PC-3 (cell line): ENCODE results near the gene MVB12B. TPM values are rescaled to one million over a fixed set of nuclear protein-coding genes. Genes with fewer than 3 reads are reported as not detected.

ENCODE experiments used
- ATAC-seq: fragments of 200-7000 bp; cut with Tn5 transposase; 2 replicates; pipeline ENCODE4 v1.9.1; 2020; ENCODE audit warnings: mild to moderate bottlenecking, moderate library complexity
- BruUV-seq: library from RNA; stranded (reverse); fragments of 400-500 nt; replicated peaks from 2 replicates; lab custom pipeline; 2021; lab: Mats Ljungman, UMichigan
- CTCF ChIA-PET: fragments of 300-600 bp; sonication (Branson Sonifier 250); formaldehyde crosslinking; loops from one replicate; lab custom pipeline; 2022; ENCODE audit warnings: antibody characterized with exemption; lab: Charles Lee
- POLR2A ChIA-PET: fragments of 300-600 bp; sonication (Branson Sonifier 250); formaldehyde crosslinking; loops from one replicate; lab custom pipeline; 2022; ENCODE audit warnings: antibody characterized with exemption; ENCODE audit not compliant: unreplicated experiment; lab: Charles Lee
- DNase-seq: peaks from one replicate; pipeline ENCODE4 v3.0.0-alpha.2; 2015
- H2AFZ ChIP-seq: fragments of 300-600 bp; sonication (generic); 2 replicates; pipeline ENCODE4 v1.6.0; 2016; ENCODE audit warnings: antibody characterized with exemption, low read length
- H3F3A ChIP-seq: fragments of 300-600 bp; sonication (generic); one replicate; pipeline ENCODE4 v1.6.0; 2017; ENCODE audit warnings: antibody characterized with exemption, low read length, control low read depth, mild to moderate bottlenecking; ENCODE audit not compliant: unreplicated experiment
- H3K27ac ChIP-seq: fragments of 300-600 bp; sonication (generic); 2 replicates; pipeline ENCODE4 v1.5.1; 2016; ENCODE audit warnings: mild to moderate bottlenecking, low read length
- H3K27me3 ChIP-seq: fragments of 300-600 bp; sonication (generic); 2 replicates; pipeline ENCODE4 v1.6.1; 2016; ENCODE audit warnings: low read length, mixed read lengths
- H3K36me3 ChIP-seq: fragments of 300-600 bp; sonication (generic); 2 replicates; pipeline ENCODE4 v1.6.1; 2016; ENCODE audit warnings: low read depth, mixed run types, low read length, mixed read lengths
- H3K4me1 ChIP-seq: fragments of 300-600 bp; sonication (generic); 2 replicates; pipeline ENCODE4 v1.5.1; 2016; ENCODE audit warnings: low read length; ENCODE audit not compliant: insufficient read depth
- H3K4me2 ChIP-seq: fragments of 300-600 bp; sonication (generic); 2 replicates; pipeline ENCODE4 v1.6.0; 2016; ENCODE audit warnings: low read length
- H3K4me3 ChIP-seq: fragments of 300-600 bp; sonication (generic); 2 replicates; pipeline ENCODE4 v1.5.1; 2016; ENCODE audit warnings: mild to moderate bottlenecking, low read length, mixed read lengths
- H3K79me2 ChIP-seq: fragments of 300-600 bp; sonication (generic); 2 replicates; pipeline ENCODE4 v1.6.1; 2017; ENCODE audit warnings: low read length, mixed read lengths
- H3K9ac ChIP-seq: fragments of 300-600 bp; sonication (generic); 2 replicates; pipeline ENCODE4 v1.6.0; 2016; ENCODE audit warnings: mild to moderate bottlenecking, low read length
- H3K9me2 ChIP-seq: fragments of 300-600 bp; sonication (generic); replicated peaks from 2 replicates; pipeline ENCODE4 v1.6.1; 2016; ENCODE audit warnings: mixed run types, low read length, mixed read lengths
- H3K9me3 ChIP-seq: fragments of 300-600 bp; sonication (generic); 2 replicates; pipeline ENCODE4 v1.6.1; 2016; ENCODE audit warnings: low read length, mixed read lengths
- H4K20me1 ChIP-seq: fragments of 300-600 bp; sonication (generic); 2 replicates; pipeline ENCODE4 v1.6.1; 2016; ENCODE audit warnings: low read length, mixed read lengths
- EZH2 ChIP-seq: fragments of 300-600 bp; sonication (generic); IDR thresholded peaks from one replicate; pipeline ENCODE4 v1.6.1; 2017; ENCODE audit warnings: antibody characterized with exemption, mild to moderate bottlenecking, low read length; ENCODE audit not compliant: unreplicated experiment
- EZH2phosphoT487 ChIP-seq: fragments of 300-600 bp; sonication (generic); IDR thresholded peaks from 2 replicates; pipeline ENCODE4 v1.6.1; 2018; ENCODE audit warnings: mild to moderate bottlenecking, antibody characterized with exemption, low read length, borderline replicate concordance
- intact Hi-C: fragments of 100-400 bp; cut with micrococcal nuclease; formaldehyde crosslinking; loops from 2 replicates; pipeline ENCODE4 v1.9.0; 2023
- total RNA-seq: library from RNA; depleted of rRNA; stranded (reverse); fragments of >200 nt; gene quantifications from 2 replicates; pipeline ENCODE4 v1.2.3, GENCODE V29; 2014
- TF ChIP-seq, protein P1 (sequence below): fragments of 300-600 bp; sonication (generic); conservative IDR thresholded peaks from 2 replicates; pipeline ENCODE4 v1.5.1; 2017; ENCODE audit warnings: antibody characterized with exemption, low read depth, mild to moderate bottlenecking, low read length

The MVB12B gene
- total RNA-seq, 1 experiment from 2014 or later: 7.2 TPM

DNA sequence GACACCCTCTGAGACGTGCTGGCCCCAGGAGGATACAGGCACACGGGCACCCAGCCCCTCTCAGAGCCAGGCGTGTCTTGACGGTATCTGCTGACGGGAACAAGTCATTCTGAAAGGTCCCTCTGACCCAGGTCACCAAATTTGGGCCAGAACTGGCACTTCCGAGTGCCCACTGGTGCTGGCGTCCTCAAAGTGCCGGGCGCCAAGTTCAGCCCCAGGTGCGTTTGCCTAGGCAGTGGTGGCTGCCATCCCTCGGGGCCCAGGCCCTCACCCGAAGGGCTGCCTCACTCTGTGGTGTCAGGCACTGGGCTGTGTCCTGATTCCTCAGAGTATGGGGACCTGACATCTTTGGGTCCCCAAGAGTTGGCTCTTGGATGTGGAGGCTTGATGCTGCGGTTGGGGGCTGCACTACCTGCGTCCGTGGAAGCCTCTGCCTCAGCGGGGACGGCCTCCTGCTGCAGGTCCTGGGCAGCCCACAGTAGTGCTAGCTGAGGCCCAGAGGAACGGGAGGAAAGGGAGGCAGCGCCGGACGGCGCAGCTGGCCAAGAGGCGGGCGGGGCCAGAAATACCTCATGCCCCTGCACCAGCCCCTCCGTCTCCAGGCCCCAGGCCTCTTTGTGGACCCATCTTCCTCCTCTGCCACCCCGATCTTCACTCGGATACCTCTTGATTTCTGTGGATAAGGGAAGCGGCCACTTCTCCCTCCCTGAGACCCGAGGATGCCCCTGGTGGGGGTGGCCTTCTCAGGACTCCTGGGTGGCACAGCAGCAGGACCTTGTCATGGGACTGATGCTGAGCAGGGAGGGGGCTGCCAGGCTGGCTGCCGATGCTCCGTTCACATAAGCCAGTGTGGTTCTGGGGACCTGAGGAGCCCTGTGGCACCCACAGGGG, 177.7 kb downstream of the MVB12B start:
- DNase-seq (no peak), ATAC-seq (no peak)
- H3K9me2 ChIP-seq: no peaks in the 10 kb centered on the region
- H3K36me3 ChIP-seq: no peaks in the 10 kb centered on the region
- no peak overlapping the region for H3K9ac ChIP-seq
- no peak for TF ChIP-seq EZH2phosphoT487
- TF ChIP-seq, protein P1, sequence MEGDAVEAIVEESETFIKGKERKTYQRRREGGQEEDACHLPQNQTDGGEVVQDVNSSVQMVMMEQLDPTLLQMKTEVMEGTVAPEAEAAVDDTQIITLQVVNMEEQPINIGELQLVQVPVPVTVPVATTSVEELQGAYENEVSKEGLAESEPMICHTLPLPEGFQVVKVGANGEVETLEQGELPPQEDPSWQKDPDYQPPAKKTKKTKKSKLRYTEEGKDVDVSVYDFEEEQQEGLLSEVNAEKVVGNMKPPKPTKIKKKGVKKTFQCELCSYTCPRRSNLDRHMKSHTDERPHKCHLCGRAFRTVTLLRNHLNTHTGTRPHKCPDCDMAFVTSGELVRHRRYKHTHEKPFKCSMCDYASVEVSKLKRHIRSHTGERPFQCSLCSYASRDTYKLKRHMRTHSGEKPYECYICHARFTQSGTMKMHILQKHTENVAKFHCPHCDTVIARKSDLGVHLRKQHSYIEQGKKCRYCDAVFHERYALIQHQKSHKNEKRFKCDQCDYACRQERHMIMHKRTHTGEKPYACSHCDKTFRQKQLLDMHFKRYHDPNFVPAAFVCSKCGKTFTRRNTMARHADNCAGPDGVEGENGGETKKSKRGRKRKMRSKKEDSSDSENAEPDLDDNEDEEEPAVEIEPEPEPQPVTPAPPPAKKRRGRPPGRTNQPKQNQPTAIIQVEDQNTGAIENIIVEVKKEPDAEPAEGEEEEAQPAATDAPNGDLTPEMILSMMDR: no peak
- TF ChIP-seq EZH2: no peak
- no TSS peak for BruUV-seq
- no peaks in the 10 kb centered on the region for H3K79me2 ChIP-seq
- no peak overlapping the region for H3K27ac ChIP-seq
- no peak overlapping the region for H3K4me2 ChIP-seq
- CTCF ChIA-PET: no interaction called here
- H3K4me1 ChIP-seq: no peaks in the 10 kb centered on the region
- H3F3A ChIP-seq: no peaks in the 10 kb centered on the region
- no peak overlapping the region for H2AFZ ChIP-seq
- no peak overlapping the region for H3K4me3 ChIP-seq
- H3K9me3 ChIP-seq: no peaks in the 10 kb centered on the region
- H4K20me1 ChIP-seq: no peaks in the 10 kb centered on the region
- POLR2A ChIA-PET: no interaction called here
- intact Hi-C loops: no loop called here
- no peaks in the 10 kb centered on the region for H3K27me3 ChIP-seq

DNA sequence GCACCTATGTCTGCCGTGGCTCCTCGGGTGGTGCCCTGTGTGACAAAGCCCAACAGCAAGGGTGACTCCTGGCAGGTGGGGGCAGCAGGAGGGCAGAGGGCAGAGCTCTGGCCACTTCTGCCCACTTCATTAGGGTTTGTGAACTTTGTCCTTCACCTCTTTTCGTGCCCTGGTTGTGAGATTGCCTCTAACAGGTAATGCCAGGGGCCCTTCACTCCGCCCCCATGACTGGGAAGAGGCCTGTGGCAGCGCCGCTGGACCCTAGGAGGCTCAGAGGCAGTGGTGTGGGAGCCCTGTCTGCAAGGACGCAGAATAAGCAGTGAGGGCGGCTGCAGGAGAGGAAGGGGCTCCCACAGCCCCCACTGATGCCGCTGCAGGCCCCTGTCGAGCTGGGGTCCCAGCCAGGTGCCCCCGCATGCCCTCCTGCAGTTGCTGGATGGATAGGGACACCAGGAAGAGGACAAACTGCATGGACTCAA, 178.4 kb downstream of the MVB12B start:
- H3K4me2 ChIP-seq: no peak overlapping the region
- no peak overlapping the region for H2AFZ ChIP-seq
- H3F3A ChIP-seq: no peaks in the 10 kb centered on the region
- H3K4me3 ChIP-seq: no peak overlapping the region
- no peaks in the 10 kb centered on the region for H3K27me3 ChIP-seq
- DNase-seq (no peak), ATAC-seq (no peak)
- no TSS peak for BruUV-seq
- H3K4me1 ChIP-seq: no peaks in the 10 kb centered on the region
- no peak overlapping the region for H3K27ac ChIP-seq
- no peak overlapping the region for H3K9ac ChIP-seq
- ChIA-PET POLR2A (no interaction called here), CTCF (no interaction called here)
- no peaks in the 10 kb centered on the region for H3K9me2 ChIP-seq
- TF ChIP-seq EZH2 (no peak), EZH2phosphoT487 (no peak)
- TF ChIP-seq, protein P1: no peak
- H4K20me1 ChIP-seq: no peaks in the 10 kb centered on the region
- no peaks in the 10 kb centered on the region for H3K36me3 ChIP-seq
- H3K9me3 ChIP-seq: no peaks in the 10 kb centered on the region
- no peaks in the 10 kb centered on the region for H3K79me2 ChIP-seq
- intact Hi-C loops: no loop called here

GRCh38 chr9:126505697-126506346, 179.2 kb downstream of the MVB12B start:
- H4K20me1 ChIP-seq: no peaks in the 10 kb centered on the region
- no peaks in the 10 kb centered on the region for H3K4me1 ChIP-seq
- no peaks in the 10 kb centered on the region for H3K36me3 ChIP-seq
- H3K4me3 ChIP-seq: no peak overlapping the region
- intact Hi-C loops: no loop called here
- CTCF ChIA-PET: no interaction called here
- TF ChIP-seq EZH2phosphoT487 (no peak), EZH2 (no peak)
- TF ChIP-seq, protein P1: no peak
- DNase-seq (no peak), ATAC-seq (no peak)
- no peak overlapping the region for H3K9ac ChIP-seq
- H3F3A ChIP-seq: no peaks in the 10 kb centered on the region
- H3K9me3 ChIP-seq: no peaks in the 10 kb centered on the region
- no TSS peak for BruUV-seq
- H3K27me3 ChIP-seq: no peaks in the 10 kb centered on the region
- POLR2A ChIA-PET: no interaction called here
- H3K4me2 ChIP-seq: no peak overlapping the region
- H3K9me2 ChIP-seq: no peaks in the 10 kb centered on the region
- H3K79me2 ChIP-seq: no peaks in the 10 kb centered on the region
- no peak overlapping the region for H2AFZ ChIP-seq
- H3K27ac ChIP-seq: no peak overlapping the region
